ENCODE measurements around the gene DDX27. TPM values are rescaled to one million over a fixed set of nuclear protein-coding genes. Genes with fewer than 3 reads are reported as not detected.
A peak's percentile ranks its signal among the peaks of the same experiment; 100 is the strongest.

The DDX27 gene
- total and polyA plus RNA-seq, 2 of the 13 experiments (the other 11 are each of a cell fraction or from before 2014, with no cell fraction given): 42.6 to 72.8 TPM

DNA sequence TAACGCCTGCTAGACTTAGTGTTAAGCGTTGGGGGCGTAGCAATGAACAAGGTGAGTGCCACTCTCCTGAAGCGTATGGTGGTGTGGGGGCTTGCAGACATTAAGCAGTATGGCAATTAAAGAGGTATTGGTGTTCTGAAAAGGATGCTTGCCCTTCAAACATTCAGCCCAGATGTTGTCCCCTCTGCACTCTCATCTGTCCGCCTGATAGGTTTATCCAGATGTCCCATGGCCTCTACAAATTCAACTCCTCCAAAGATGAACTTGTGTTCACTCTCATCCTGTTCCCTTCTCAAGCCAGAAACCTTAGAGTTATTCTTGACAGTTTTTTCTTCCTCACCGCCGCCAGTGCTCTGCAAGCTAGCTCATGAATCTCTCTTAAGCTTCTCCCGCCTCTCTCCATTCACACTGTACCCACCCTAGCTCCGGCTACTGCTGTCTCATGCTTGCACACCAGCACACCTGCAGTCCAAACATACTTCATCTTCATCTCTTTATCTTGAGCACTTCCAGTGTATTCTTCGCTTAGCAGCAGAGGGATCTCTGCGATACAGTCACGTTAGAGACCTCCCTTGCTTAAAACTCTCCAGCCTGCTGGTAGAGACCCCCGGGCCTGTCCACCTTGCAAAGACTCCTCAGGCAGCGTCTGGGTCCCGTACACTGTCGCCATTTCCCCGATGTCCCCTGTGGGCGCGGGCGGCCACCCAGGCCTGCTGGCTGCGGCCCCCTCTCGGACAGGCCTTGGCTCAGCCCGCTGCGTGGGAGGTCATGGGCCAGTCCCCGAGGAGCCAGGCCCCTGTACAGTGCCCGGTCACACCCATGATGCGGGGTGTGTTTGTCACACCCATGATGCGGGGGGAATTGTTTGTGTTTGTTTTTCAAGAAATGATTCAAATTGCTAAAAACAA is 962 bp downstream of the DDX27 start (continued):
- TF ChIP-seq, protein P1, sequence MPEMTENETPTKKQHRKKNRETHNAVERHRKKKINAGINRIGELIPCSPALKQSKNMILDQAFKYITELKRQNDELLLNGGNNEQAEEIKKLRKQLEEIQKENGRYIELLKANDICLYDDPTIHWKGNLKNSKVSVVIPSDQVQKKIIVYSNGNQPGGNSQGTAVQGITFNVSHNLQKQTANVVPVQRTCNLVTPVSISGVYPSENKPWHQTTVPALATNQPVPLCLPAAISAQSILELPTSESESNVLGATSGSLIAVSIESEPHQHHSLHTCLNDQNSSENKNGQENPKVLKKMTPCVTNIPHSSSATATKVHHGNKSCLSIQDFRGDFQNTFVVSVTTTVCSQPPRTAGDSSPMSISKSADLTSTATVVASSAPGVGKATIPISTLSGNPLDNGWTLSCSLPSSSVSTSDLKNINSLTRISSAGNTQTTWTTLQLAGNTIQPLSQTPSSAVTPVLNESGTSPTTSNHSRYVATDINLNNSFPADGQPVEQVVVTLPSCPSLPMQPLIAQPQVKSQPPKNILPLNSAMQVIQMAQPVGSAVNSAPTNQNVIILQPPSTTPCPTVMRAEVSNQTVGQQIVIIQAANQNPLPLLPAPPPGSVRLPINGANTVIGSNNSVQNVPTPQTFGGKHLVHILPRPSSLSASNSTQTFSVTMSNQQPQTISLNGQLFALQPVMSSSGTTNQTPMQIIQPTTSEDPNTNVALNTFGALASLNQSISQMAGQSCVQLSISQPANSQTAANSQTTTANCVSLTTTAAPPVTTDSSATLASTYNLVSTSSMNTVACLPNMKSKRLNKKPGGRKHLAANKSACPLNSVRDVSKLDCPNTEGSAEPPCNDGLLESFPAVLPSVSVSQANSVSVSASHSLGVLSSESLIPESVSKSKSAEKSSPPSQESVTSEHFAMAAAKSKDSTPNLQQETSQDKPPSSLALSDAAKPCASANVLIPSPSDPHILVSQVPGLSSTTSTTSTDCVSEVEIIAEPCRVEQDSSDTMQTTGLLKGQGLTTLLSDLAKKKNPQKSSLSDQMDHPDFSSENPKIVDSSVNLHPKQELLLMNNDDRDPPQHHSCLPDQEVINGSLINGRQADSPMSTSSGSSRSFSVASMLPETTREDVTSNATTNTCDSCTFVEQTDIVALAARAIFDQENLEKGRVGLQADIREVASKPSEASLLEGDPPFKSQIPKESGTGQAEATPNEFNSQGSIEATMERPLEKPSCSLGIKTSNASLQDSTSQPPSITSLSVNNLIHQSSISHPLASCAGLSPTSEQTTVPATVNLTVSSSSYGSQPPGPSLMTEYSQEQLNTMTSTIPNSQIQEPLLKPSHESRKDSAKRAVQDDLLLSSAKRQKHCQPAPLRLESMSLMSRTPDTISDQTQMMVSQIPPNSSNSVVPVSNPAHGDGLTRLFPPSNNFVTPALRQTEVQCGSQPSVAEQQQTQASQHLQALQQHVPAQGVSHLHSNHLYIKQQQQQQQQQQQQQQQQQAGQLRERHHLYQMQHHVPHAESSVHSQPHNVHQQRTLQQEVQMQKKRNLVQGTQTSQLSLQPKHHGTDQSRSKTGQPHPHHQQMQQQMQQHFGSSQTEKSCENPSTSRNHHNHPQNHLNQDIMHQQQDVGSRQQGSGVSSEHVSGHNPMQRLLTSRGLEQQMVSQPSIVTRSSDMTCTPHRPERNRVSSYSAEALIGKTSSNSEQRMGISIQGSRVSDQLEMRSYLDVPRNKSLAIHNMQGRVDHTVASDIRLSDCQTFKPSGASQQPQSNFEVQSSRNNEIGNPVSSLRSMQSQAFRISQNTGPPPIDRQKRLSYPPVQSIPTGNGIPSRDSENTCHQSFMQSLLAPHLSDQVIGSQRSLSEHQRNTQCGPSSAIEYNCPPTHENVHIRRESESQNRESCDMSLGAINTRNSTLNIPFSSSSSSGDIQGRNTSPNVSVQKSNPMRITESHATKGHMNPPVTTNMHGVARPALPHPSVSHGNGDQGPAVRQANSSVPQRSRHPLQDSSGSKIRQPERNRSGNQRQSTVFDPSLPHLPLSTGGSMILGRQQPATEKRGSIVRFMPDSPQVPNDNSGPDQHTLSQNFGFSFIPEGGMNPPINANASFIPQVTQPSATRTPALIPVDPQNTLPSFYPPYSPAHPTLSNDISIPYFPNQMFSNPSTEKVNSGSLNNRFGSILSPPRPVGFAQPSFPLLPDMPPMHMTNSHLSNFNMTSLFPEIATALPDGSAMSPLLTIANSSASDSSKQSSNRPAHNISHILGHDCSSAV (CRISPR knock-in tag; IDR thresholded peaks at IDR 0.05; ENCODE audit: borderline replicate concordance): no peak
- TF ChIP-seq ZBTB1 (CRISPR knock-in tag; IDR thresholded peaks at IDR 0.05; ENCODE audit: borderline replicate concordance) (no peak), ZBTB21 (CRISPR knock-in tag; IDR thresholded peaks at IDR 0.05) (no peak), ZNF567 (CRISPR knock-in tag; IDR thresholded peaks at IDR 0.05; ENCODE audit: borderline replicate concordance) (no peak), MAFG (CRISPR knock-in tag; IDR thresholded peaks at IDR 0.05) (no peak), GABPB1 (CRISPR knock-in tag; IDR thresholded peaks at IDR 0.05) (peak; percentile 49; the same call in 1 of the 2 replicates), MTERF4 (CRISPR knock-in tag; IDR thresholded peaks at IDR 0.05) (no peak), ZBTB42 (CRISPR knock-in tag; IDR thresholded peaks at IDR 0.05) (0 out of 2 replicates have a peak, but pooled peaks have one; percentile 23), AGO2 (optimal IDR thresholded peaks at IDR 0.05; ENCODE audit: low read depth, low read length) (peak; percentile 69), ARID2 (CRISPR knock-in tag; IDR thresholded peaks at IDR 0.05; ENCODE audit: borderline replicate concordance) (peak; percentile 81), SP5 (CRISPR knock-in tag; IDR thresholded peaks at IDR 0.05; ENCODE audit: borderline replicate concordance, low read depth) (no peak), NR2F1 (CRISPR knock-in tag; IDR thresholded peaks at IDR 0.05) (no peak), TEAD3 (CRISPR knock-in tag; optimal IDR thresholded peaks at IDR 0.05; ENCODE audit: borderline replicate concordance) (no peak), FOXA1 (IDR thresholded peaks at IDR 0.05) (no peak), FOXA1 (CRISPR knock-in tag; IDR thresholded peaks at IDR 0.05) (no peak)
- TF ChIP-seq, protein P2, sequence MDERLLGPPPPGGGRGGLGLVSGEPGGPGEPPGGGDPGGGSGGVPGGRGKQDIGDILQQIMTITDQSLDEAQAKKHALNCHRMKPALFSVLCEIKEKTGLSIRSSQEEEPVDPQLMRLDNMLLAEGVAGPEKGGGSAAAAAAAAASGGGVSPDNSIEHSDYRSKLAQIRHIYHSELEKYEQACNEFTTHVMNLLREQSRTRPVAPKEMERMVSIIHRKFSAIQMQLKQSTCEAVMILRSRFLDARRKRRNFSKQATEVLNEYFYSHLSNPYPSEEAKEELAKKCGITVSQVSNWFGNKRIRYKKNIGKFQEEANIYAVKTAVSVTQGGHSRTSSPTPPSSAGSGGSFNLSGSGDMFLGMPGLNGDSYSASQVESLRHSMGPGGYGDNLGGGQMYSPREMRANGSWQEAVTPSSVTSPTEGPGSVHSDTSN (CRISPR knock-in tag; IDR thresholded peaks at IDR 0.05): no peak
